Hepatocyte (in vitro differentiated cells): ENCODE data around the gene MOB1A.

ENCODE experiments used
- EZH2 ChIP-seq: fragments of 200-600 bp; sonication (generic); IDR thresholded peaks from 2 replicates; pipeline ENCODE4 v1.6.1; 2016; ENCODE audit warnings: antibody characterized with exemption, mild to moderate bottlenecking, borderline replicate concordance
- EZH2phosphoT487 ChIP-seq: fragments of 200-600 bp; sonication (generic); IDR thresholded peaks from one replicate; pipeline ENCODE4 v1.6.1; 2018; ENCODE audit warnings: antibody characterized with exemption, mild to moderate bottlenecking, low read depth, moderate library complexity; ENCODE audit not compliant: unreplicated experiment, severe bottlenecking
- TF ChIP-seq, protein P1 (sequence below): fragments of 200-600 bp; sonication (generic); IDR thresholded peaks from 2 replicates; pipeline ENCODE4 v1.5.1; 2016; ENCODE audit warnings: antibody characterized with exemption, mild to moderate bottlenecking; ENCODE audit not compliant: poor library complexity

DNA sequence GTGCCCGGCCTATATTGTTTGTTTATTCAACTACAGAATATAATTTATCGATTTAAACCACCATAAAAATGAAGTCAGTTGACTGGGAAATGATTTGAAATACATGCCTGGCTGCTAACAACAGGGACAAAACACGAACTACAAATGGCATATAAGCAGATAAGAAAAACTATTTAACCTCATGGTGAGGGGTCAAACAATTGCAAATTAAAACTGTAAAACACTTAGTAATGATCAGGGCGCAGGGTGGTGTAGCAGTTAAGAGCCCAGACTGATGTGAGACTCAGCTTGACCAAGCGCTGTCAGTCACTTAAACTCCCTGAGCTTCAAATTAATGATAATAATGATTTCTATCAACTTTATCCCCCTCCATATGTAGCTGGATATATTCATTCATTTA, 26.4 kb upstream of the MOB1A start:
- TF ChIP-seq, protein P1, sequence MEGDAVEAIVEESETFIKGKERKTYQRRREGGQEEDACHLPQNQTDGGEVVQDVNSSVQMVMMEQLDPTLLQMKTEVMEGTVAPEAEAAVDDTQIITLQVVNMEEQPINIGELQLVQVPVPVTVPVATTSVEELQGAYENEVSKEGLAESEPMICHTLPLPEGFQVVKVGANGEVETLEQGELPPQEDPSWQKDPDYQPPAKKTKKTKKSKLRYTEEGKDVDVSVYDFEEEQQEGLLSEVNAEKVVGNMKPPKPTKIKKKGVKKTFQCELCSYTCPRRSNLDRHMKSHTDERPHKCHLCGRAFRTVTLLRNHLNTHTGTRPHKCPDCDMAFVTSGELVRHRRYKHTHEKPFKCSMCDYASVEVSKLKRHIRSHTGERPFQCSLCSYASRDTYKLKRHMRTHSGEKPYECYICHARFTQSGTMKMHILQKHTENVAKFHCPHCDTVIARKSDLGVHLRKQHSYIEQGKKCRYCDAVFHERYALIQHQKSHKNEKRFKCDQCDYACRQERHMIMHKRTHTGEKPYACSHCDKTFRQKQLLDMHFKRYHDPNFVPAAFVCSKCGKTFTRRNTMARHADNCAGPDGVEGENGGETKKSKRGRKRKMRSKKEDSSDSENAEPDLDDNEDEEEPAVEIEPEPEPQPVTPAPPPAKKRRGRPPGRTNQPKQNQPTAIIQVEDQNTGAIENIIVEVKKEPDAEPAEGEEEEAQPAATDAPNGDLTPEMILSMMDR: no peak
- TF ChIP-seq EZH2 (no peak), EZH2phosphoT487 (no peak)
